Keratinocyte (primary cell): ENCODE measurements around the gene MICAL2.

Source experiments
- EZH2 ChIP-seq: IDR thresholded peaks from one replicate; pipeline ENCODE4 v1.6.1; 2012; ENCODE audit warnings: inconsistent platforms, mild to moderate bottlenecking, low read length, moderate library complexity
- TF ChIP-seq, protein P1 (sequence below), 3 experiments: IDR thresholded peaks in 1 of 3; conservative IDR thresholded peaks in 1 of 3; optimal IDR thresholded peaks in 1 of 3; 2 replicates in 2 of 3; 3 replicates in 1 of 3; pipeline versions ENCODE3 to v1.5.1; 2011; ENCODE audit warnings: low read length in 3 of 3, mild to moderate bottlenecking in 3 of 3, moderate library complexity in 2 of 3, control low read depth in 1 of 3, inconsistent platforms in 1 of 3; ENCODE audit not compliant: insufficient read depth in 2 of 3; ENCODE audit errors: extremely low read depth in 1 of 3

DNA sequence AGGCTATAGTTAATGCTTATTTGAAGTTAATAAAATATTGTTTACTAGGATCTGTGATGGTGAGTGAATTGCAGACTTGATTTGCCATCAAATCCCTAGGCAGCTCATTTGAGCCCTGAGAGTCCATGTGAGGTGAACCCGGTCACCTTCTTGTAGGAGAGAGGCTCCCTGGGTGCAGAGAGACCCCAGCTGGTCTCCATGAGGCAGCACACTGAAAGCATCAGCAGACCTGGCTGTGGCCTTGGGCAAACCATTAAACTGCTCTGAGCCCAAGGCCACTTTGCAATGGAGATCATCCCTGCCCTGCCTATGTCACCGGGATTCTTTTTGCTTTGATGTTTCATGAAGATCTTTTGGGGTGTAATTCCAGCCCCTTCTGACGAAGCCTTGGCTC lies 125.2 kb downstream of the MICAL2 start:
- TF ChIP-seq, protein P1, sequence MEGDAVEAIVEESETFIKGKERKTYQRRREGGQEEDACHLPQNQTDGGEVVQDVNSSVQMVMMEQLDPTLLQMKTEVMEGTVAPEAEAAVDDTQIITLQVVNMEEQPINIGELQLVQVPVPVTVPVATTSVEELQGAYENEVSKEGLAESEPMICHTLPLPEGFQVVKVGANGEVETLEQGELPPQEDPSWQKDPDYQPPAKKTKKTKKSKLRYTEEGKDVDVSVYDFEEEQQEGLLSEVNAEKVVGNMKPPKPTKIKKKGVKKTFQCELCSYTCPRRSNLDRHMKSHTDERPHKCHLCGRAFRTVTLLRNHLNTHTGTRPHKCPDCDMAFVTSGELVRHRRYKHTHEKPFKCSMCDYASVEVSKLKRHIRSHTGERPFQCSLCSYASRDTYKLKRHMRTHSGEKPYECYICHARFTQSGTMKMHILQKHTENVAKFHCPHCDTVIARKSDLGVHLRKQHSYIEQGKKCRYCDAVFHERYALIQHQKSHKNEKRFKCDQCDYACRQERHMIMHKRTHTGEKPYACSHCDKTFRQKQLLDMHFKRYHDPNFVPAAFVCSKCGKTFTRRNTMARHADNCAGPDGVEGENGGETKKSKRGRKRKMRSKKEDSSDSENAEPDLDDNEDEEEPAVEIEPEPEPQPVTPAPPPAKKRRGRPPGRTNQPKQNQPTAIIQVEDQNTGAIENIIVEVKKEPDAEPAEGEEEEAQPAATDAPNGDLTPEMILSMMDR (optimal IDR thresholded peaks at IDR 0.05 in 1 of 3, IDR thresholded peaks at IDR 0.05 in 1 of 3, conservative IDR thresholded peaks at IDR 0.05 in 1 of 3; ENCODE audit: extremely low read depth in 1 of 3, insufficient read depth in 2 of 3, low read length in 3 of 3): peak in 1 of 3 experiments; percentile 27
- no peak for TF ChIP-seq EZH2
